ENCODE results near the gene KMT2E. TPM values are rescaled to one million over a fixed set of nuclear protein-coding genes. Genes with fewer than 3 reads are reported as not detected.
"Not testable (repeated sequence)": the region's sequence is repeated elsewhere in the genome, so short reads cannot be mapped to it uniquely, and the experiment has no call there.

The KMT2E gene
- total RNA-seq, 2 experiments from 2014 or later: 97.4 to 98.5 TPM

GRCh38 chr7:105037319-105037718, 23.3 kb downstream of the KMT2E start:
- CTCF ChIA-PET: interaction anchor here (0.7 to 1.0 kb wide), 2 partner anchors 17 to 24 kb away, joined by 3 read pairs; partner anchors contain the start of gene KMT2E
- H3K4me1 Mint-ChIP-seq: peaks cover 43% of the 10 kb centered on the region
- no peaks in the 10 kb centered on the region for H3K9me3 Mint-ChIP-seq
- no peak overlapping the region for H3K4me3 Mint-ChIP-seq
- H3K27ac Mint-ChIP-seq: no peak overlapping the region
- POLR2A ChIA-PET: no interaction called here
- H3K27me3 Mint-ChIP-seq: no peaks in the 10 kb centered on the region
- peaks cover 17% of the 10 kb centered on the region for H3K36me3 Mint-ChIP-seq (ENCODE audit: low read depth)
- DNase-seq: no peak

GRCh38 chr7:105044449-105045070, 30.6 kb downstream of the KMT2E start:
- no peaks in the 10 kb centered on the region for H3K27me3 Mint-ChIP-seq
- peaks cover 40% of the 10 kb centered on the region for H3K36me3 Mint-ChIP-seq (ENCODE audit: low read depth)
- no peak for DNase-seq
- no peaks in the 10 kb centered on the region for H3K9me3 Mint-ChIP-seq
- no peak overlapping the region for H3K4me3 Mint-ChIP-seq
- peaks cover 26% of the 10 kb centered on the region for H3K4me1 Mint-ChIP-seq
- H3K27ac Mint-ChIP-seq: peak overlapping the region; percentile 62
- POLR2A ChIA-PET: no interaction called here
- CTCF ChIA-PET: no interaction called here

GRCh38 chr7:105046414-105046813, 32.4 kb downstream of the KMT2E start:
- POLR2A ChIA-PET: no interaction called here
- Mint-ChIP-seq H3K9me3 (no peaks in the 10 kb centered on the region), H3K27me3 (no peaks in the 10 kb centered on the region), H3K27ac (no peak overlapping the region), H3K4me3 (no peak overlapping the region), H3K4me1 (peaks cover 28% of the 10 kb centered on the region), H3K36me3 (ENCODE audit: low read depth) (peaks cover 52% of the 10 kb centered on the region)
- CTCF ChIA-PET: interaction anchor here (1.4 kb wide), 1 partner anchor 65 kb away, joined by 3 read pairs; no protein-coding TSS in a partner anchor
- no peak for DNase-seq

- H3K4me1 Mint-ChIP-seq: peaks cover 33% of the 10 kb centered on the region
- H3K9me3 Mint-ChIP-seq: no peaks in the 10 kb centered on the region
- peaks cover 58% of the 10 kb centered on the region for H3K36me3 Mint-ChIP-seq (ENCODE audit: low read depth)
- no peak overlapping the region for H3K27ac Mint-ChIP-seq
- ChIA-PET CTCF (interaction anchor here (1.4 kb wide), 1 partner anchor 67 kb away, joined by 3 read pairs; no protein-coding TSS in a partner anchor), POLR2A (interaction anchor here (0.6 kb wide), 1 partner anchor 39 kb away, joined by 3 read pairs; no protein-coding TSS in a partner anchor)
- H3K27me3 Mint-ChIP-seq: no peaks in the 10 kb centered on the region
- no peak for DNase-seq
- no peak overlapping the region for H3K4me3 Mint-ChIP-seq
Observed at GRCh38 chr7:105047932-105048331, 33.9 kb downstream of the KMT2E start.

GRCh38 chr7:105050493-105050892, 36.5 kb downstream of the KMT2E start:
- DNase-seq: no peak
- POLR2A ChIA-PET: no interaction called here
- H3K4me3 Mint-ChIP-seq: no peak overlapping the region
- H3K36me3 Mint-ChIP-seq (ENCODE audit: low read depth): peaks cover 55% of the 10 kb centered on the region
- peak overlapping the region; percentile 71 for H3K27ac Mint-ChIP-seq
- CTCF ChIA-PET: interaction anchor here (0.6 kb wide), 1 partner anchor 78 kb away, joined by 3 read pairs; no protein-coding TSS in a partner anchor
- H3K4me1 Mint-ChIP-seq: peaks cover 29% of the 10 kb centered on the region
- H3K9me3 Mint-ChIP-seq: no peaks in the 10 kb centered on the region
- H3K27me3 Mint-ChIP-seq: no peaks in the 10 kb centered on the region

- CTCF ChIA-PET, H3K27me3 Mint-ChIP-seq, H3K27ac Mint-ChIP-seq, POLR2A ChIA-PET, H3K4me3 Mint-ChIP-seq, DNase-seq, H3K9me3 Mint-ChIP-seq: not testable (repeated sequence)
- Mint-ChIP-seq H3K36me3 (ENCODE audit: low read depth) (peaks cover 55% of the 10 kb centered on the region), H3K4me1 (peaks cover 29% of the 10 kb centered on the region)
Observed at GRCh38 chr7:105050899-105051298, 36.9 kb downstream of the KMT2E start.

GRCh38 chr7:105055084-105055483, 41.1 kb downstream of the KMT2E start:
- H3K9me3 Mint-ChIP-seq: no peaks in the 10 kb centered on the region
- DNase-seq: no peak
- POLR2A ChIA-PET: no interaction called here
- peaks cover 50% of the 10 kb centered on the region for H3K36me3 Mint-ChIP-seq (ENCODE audit: low read depth)
- H3K27me3 Mint-ChIP-seq: no peaks in the 10 kb centered on the region
- no peak overlapping the region for H3K27ac Mint-ChIP-seq
- peaks cover 28% of the 10 kb centered on the region for H3K4me1 Mint-ChIP-seq
- CTCF ChIA-PET: interaction anchor here (0.6 to 1.5 kb wide), 6 partner anchors 10 to 1199 kb away, joined by 3 to 5 read pairs (median 3); no protein-coding TSS in a partner anchor
- no peak overlapping the region for H3K4me3 Mint-ChIP-seq

- POLR2A ChIA-PET: interaction anchor here (1.1 kb wide), 1 partner anchor 10 kb away, joined by 3 read pairs; no protein-coding TSS in a partner anchor
- H3K36me3 Mint-ChIP-seq (ENCODE audit: low read depth): peaks cover 50% of the 10 kb centered on the region
Observed at GRCh38 chr7:105055621-105056020, 41.6 kb downstream of the KMT2E start.

GRCh38 chr7:105057472-105057871, 43.5 kb downstream of the KMT2E start:
- Mint-ChIP-seq H3K27me3 (no peaks in the 10 kb centered on the region), H3K4me1 (peaks cover 28% of the 10 kb centered on the region), H3K9me3 (no peaks in the 10 kb centered on the region), H3K4me3 (no peak overlapping the region), H3K27ac (no peak overlapping the region), H3K36me3 (ENCODE audit: low read depth) (peaks cover 37% of the 10 kb centered on the region)
- no peak for DNase-seq
- ChIA-PET CTCF (no interaction called here), POLR2A (no interaction called here)

More at GRCh38 chr7:105055621-105056020, 41.6 kb downstream of the KMT2E start:
- no peaks in the 10 kb centered on the region for H3K27me3 Mint-ChIP-seq
- peaks cover 28% of the 10 kb centered on the region for H3K4me1 Mint-ChIP-seq
- CTCF ChIA-PET: interaction anchor here (0.9 to 1.6 kb wide), 3 partner anchors 72 to 88 kb away, joined by 3 to 5 read pairs (median 3); no protein-coding TSS in a partner anchor
- H3K4me3 Mint-ChIP-seq: no peak overlapping the region
- no peak overlapping the region for H3K27ac Mint-ChIP-seq
- DNase-seq: no peak
- no peaks in the 10 kb centered on the region for H3K9me3 Mint-ChIP-seq

- Mint-ChIP-seq H3K27me3 (no peaks in the 10 kb centered on the region), H3K27ac (no peak overlapping the region), H3K4me3 (no peak overlapping the region), H3K9me3 (no peaks in the 10 kb centered on the region), H3K4me1 (peaks cover 23% of the 10 kb centered on the region), H3K36me3 (ENCODE audit: low read depth) (peaks cover 35% of the 10 kb centered on the region)
- ChIA-PET CTCF (interaction anchor here (0.6 to 0.8 kb wide), 2 partner anchors 22 to 434 kb away, joined by 3 read pairs; no protein-coding TSS in a partner anchor), POLR2A (no interaction called here)
- no peak for DNase-seq
Observed at GRCh38 chr7:105060437-105060836, 46.4 kb downstream of the KMT2E start.

GRCh38 chr7:105060923-105061322, 46.9 kb downstream of the KMT2E start:
- no peak overlapping the region for H3K4me3 Mint-ChIP-seq

GRCh38 chr7:105065104-105065503, 51.1 kb downstream of the KMT2E start:
- peaks cover 15% of the 10 kb centered on the region for H3K4me1 Mint-ChIP-seq
- no peaks in the 10 kb centered on the region for H3K9me3 Mint-ChIP-seq
- H3K27ac Mint-ChIP-seq: no peak overlapping the region
- no peak for DNase-seq
- CTCF ChIA-PET: interaction anchor here (0.8 kb wide), 1 partner anchor 10 kb away, joined by 4 read pairs; no protein-coding TSS in a partner anchor
- peaks cover 42% of the 10 kb centered on the region for H3K36me3 Mint-ChIP-seq (ENCODE audit: low read depth)
- no peaks in the 10 kb centered on the region for H3K27me3 Mint-ChIP-seq
- H3K4me3 Mint-ChIP-seq: no peak overlapping the region
- POLR2A ChIA-PET: interaction anchor here (1.1 kb wide), 1 partner anchor 9 kb away, joined by 3 read pairs; no protein-coding TSS in a partner anchor

More at GRCh38 chr7:105060923-105061322, 46.9 kb downstream of the KMT2E start:
- no peak for DNase-seq
- H3K27ac Mint-ChIP-seq: no peak overlapping the region
- ChIA-PET POLR2A (no interaction called here), CTCF (interaction anchor here (0.8 kb wide), 1 partner anchor 23 kb away, joined by 3 read pairs; no protein-coding TSS in a partner anchor)
- H3K9me3 Mint-ChIP-seq: no peaks in the 10 kb centered on the region
- H3K4me1 Mint-ChIP-seq: peaks cover 20% of the 10 kb centered on the region
- H3K27me3 Mint-ChIP-seq: no peaks in the 10 kb centered on the region
- H3K36me3 Mint-ChIP-seq (ENCODE audit: low read depth): peaks cover 32% of the 10 kb centered on the region

GRCh38 chr7:105067691-105068090, 53.7 kb downstream of the KMT2E start:
- POLR2A ChIA-PET: no interaction called here

More at GRCh38 chr7:105067691-105068090, 53.7 kb downstream of the KMT2E start:
- Mint-ChIP-seq H3K9me3 (no peaks in the 10 kb centered on the region), H3K36me3 (ENCODE audit: low read depth) (peaks cover 52% of the 10 kb centered on the region), H3K4me3 (no peak overlapping the region), H3K4me1 (peaks cover 7% of the 10 kb centered on the region), H3K27me3 (no peaks in the 10 kb centered on the region), H3K27ac (no peak overlapping the region)
- DNase-seq: no peak
- CTCF ChIA-PET: interaction anchor here (0.6 to 1.0 kb wide), 3 partner anchors 50 to 60 kb away, joined by 3 read pairs; no protein-coding TSS in a partner anchor
